Measurements from ENCODE around the gene ARHGAP8.
"Not testable (repeated sequence)": the region's sequence is repeated elsewhere in the genome, so short reads cannot be mapped to it uniquely, and the experiment has no call there.

The ARHGAP8 gene

GRCh38 chr22:44776605-44777363 is 24.4 kb downstream of the ARHGAP8 start:
- no peak for DNase-seq

GRCh38 chr22:44777364-44777755 is 25.0 kb downstream of the ARHGAP8 start:
- no peak for DNase-seq

GRCh38 chr22:44780876-44781449 is 28.6 kb downstream of the ARHGAP8 start:
- DNase-seq, result no peak

- DNase-seq, result no peak
These were observed 30.1 kb downstream of the ARHGAP8 start for GRCh38 chr22:44782363-44782963.

GRCh38 chr22:44783091-44783490 is 30.7 kb downstream of the ARHGAP8 start:
- DNase-seq, result no peak

GRCh38 chr22:44783581-44783980 is 31.2 kb downstream of the ARHGAP8 start:
- no peak for DNase-seq

GRCh38 chr22:44786136-44786535 is 33.8 kb downstream of the ARHGAP8 start:
- DNase-seq, result no peak

- no peak for DNase-seq
These were observed 34.2 kb downstream of the ARHGAP8 start for GRCh38 chr22:44786610-44787009.

- DNase-seq, result no peak
These were observed 35.5 kb downstream of the ARHGAP8 start for GRCh38 chr22:44787832-44788231.

GRCh38 chr22:44793106-44793505 is 40.7 kb downstream of the ARHGAP8 start:
- no peak for DNase-seq

- DNase-seq, result no peak
These were observed 41.3 kb downstream of the ARHGAP8 start for GRCh38 chr22:44793506-44794172.

- DNase-seq, result no peak
These were observed 43.6 kb downstream of the ARHGAP8 start for GRCh38 chr22:44795701-44796630.

- no peak for DNase-seq
These were observed 44.9 kb downstream of the ARHGAP8 start for GRCh38 chr22:44797181-44797725.

GRCh38 chr22:44799077-44799945 is 46.9 kb downstream of the ARHGAP8 start:
- no peak for DNase-seq

- not testable (repeated sequence) for DNase-seq
These were observed 47.7 kb downstream of the ARHGAP8 start for GRCh38 chr22:44799946-44800634.

- DNase-seq, result no peak
These were observed 49.1 kb downstream of the ARHGAP8 start for GRCh38 chr22:44801476-44801875.

- DNase-seq, result no peak
These were observed 49.8 kb downstream of the ARHGAP8 start for GRCh38 chr22:44802071-44802700.

GRCh38 chr22:44802956-44803355 is 50.6 kb downstream of the ARHGAP8 start:
- no peak for DNase-seq

- DNase-seq, result no peak
These were observed 52.0 kb downstream of the ARHGAP8 start for GRCh38 chr22:44804327-44804726.

- DNase-seq, result no peak
These were observed 53.3 kb downstream of the ARHGAP8 start for GRCh38 chr22:44805711-44806110.

Data from effector CD4-positive, alpha-beta T cell (primary cell).